Chondrocyte (in vitro differentiated cells): Measurements from ENCODE around the gene PCID2. TPM values are rescaled to one million over a fixed set of nuclear protein-coding genes. Genes with fewer than 3 reads are reported as not detected.

Source experiments
- DNase-seq: peaks from one replicate; pipeline ENCODE4 v3.0.0; 2021; ENCODE audit warnings: mixed read lengths, low spot score
- H3K27ac Mint-ChIP-seq: one replicate; pipeline ENCODE4 v1.8.0; 2021; ENCODE audit warnings: mild to moderate bottlenecking, moderate library complexity, mixed read lengths; ENCODE audit not compliant: unreplicated experiment
- H3K27me3 Mint-ChIP-seq: 2 replicates; pipeline ENCODE4 v1.8.0; 2021; ENCODE audit warnings: low read depth, mixed read lengths
- H3K36me3 Mint-ChIP-seq: 2 replicates; pipeline ENCODE4 v1.8.0; 2021; ENCODE audit warnings: low read depth, mixed read lengths
- H3K4me1 Mint-ChIP-seq: 2 replicates; pipeline ENCODE4 v1.8.0; 2021; ENCODE audit warnings: low read depth, mild to moderate bottlenecking, mixed read lengths
- H3K4me3 Mint-ChIP-seq: one replicate; pipeline ENCODE4 v1.8.0; 2021; ENCODE audit warnings: mild to moderate bottlenecking, moderate library complexity, mixed read lengths; ENCODE audit not compliant: unreplicated experiment
- H3K9me3 Mint-ChIP-seq: 2 replicates; pipeline ENCODE4 v1.8.0; 2021; ENCODE audit warnings: low read depth, mixed read lengths
- total RNA-seq: library from RNA; stranded (reverse); gene quantifications from 3 replicates; pipeline ENCODE4 v1.2.1, GENCODE V29; 2021
- TF ChIP-seq, protein P1 (sequence below): fragments of 200-600 bp; sonication (generic); IDR thresholded peaks from 2 replicates; pipeline ENCODE4 v1.5.0; 2021; ENCODE audit warnings: antibody characterized with exemption, mild to moderate bottlenecking, moderate library complexity

The PCID2 gene
- total RNA-seq, 1 donor from 2014 or later = 32.9 TPM

DNA sequence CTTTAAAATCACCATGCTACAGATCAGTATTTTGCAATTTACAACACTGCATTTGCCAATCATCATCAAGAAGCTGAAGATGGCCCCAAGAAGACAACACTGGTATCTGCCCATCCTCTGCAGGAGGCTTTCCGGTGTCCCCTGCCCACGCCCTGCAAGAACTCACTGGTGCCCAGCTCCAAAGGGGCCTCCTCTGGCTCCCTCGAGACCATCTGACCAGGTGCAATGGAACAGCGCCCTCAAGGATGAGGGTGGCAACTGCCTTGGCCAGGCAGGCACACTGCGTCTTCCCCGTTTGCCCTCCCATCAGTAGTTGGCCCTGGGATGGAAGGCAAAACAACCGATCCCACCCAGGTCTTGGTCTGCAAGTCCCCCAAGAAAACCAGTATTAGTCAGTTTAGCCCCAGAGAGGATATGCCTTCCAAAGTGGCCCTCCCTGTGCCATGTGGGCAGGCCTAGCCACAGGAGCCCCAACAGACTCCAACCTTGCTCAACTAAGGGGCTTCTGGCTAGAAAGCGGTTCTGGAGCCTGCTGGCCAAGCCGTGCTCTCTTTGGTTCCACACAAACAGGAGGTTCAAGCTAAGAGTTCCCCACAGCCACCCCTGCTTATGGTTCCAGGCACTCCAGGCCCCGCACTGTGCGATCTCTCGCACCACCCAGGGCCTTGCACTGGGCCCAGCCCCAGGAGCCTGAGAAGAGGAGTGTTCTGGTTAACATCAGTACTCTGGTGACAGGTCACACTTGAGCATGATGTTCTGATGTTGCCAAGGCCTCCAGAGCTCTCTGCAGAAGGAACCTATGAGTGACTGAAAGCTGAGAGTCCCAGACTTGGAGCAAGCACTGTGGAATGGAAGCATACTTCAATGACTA is 4.7 kb downstream of the PCID2 start:
- no peaks in the 10 kb centered on the region for H3K27me3 Mint-ChIP-seq
- H3K9me3 Mint-ChIP-seq = no peaks in the 10 kb centered on the region
- TF ChIP-seq, protein P1, sequence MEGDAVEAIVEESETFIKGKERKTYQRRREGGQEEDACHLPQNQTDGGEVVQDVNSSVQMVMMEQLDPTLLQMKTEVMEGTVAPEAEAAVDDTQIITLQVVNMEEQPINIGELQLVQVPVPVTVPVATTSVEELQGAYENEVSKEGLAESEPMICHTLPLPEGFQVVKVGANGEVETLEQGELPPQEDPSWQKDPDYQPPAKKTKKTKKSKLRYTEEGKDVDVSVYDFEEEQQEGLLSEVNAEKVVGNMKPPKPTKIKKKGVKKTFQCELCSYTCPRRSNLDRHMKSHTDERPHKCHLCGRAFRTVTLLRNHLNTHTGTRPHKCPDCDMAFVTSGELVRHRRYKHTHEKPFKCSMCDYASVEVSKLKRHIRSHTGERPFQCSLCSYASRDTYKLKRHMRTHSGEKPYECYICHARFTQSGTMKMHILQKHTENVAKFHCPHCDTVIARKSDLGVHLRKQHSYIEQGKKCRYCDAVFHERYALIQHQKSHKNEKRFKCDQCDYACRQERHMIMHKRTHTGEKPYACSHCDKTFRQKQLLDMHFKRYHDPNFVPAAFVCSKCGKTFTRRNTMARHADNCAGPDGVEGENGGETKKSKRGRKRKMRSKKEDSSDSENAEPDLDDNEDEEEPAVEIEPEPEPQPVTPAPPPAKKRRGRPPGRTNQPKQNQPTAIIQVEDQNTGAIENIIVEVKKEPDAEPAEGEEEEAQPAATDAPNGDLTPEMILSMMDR = no peak
- H3K4me3 Mint-ChIP-seq = no peak overlapping the region
- H3K36me3 Mint-ChIP-seq = peaks cover 6% of the 10 kb centered on the region
- no peak for DNase-seq
- H3K27ac Mint-ChIP-seq = no peak overlapping the region
- peaks cover 47% of the 10 kb centered on the region for H3K4me1 Mint-ChIP-seq

DNA sequence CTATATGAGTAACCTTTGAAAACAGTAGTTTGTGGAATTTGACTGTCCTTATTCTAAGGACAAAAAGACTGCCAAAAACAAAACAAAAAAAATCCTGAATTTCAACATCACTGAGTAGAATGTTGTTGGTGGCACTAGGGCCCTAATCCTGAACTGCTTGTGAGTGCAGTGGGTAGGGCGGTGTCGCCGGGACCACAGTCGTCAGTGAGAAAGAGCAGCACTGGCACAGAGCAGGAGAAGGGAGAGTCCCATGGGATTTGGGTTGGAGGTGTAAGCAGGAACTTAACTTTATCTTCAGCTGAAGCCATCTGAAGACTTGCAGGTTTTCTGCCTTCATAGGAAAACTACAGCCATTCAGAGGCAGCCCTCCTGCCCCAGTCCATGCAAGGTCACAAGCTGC is 5.6 kb downstream of the PCID2 start:
- no peak overlapping the region for H3K27ac Mint-ChIP-seq
- no peaks in the 10 kb centered on the region for H3K9me3 Mint-ChIP-seq
- H3K36me3 Mint-ChIP-seq = peaks cover 8% of the 10 kb centered on the region
- H3K27me3 Mint-ChIP-seq = no peaks in the 10 kb centered on the region
- H3K4me1 Mint-ChIP-seq = peaks cover 46% of the 10 kb centered on the region
- no peak for DNase-seq
- no peak overlapping the region for H3K4me3 Mint-ChIP-seq
- TF ChIP-seq, protein P1 = no peak

DNA sequence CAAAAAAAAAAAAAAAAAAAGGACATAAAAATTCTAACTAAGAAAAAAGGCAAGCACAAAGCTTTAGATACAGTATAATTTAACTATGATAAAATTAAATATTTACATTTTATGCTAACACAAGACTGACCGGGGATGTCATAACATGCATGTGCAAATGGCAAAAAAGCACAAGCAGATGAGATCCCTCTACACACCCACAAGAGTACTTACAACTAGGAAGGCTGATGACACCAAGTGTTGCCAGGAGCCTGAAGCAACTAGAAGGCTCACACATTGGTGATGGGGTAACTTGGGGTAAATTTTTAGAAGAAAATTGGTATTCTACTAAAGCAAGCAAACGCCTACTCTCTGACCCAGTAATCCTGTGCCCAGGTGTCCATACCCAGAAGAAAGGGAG is 6.7 kb downstream of the PCID2 start:
- H3K4me1 Mint-ChIP-seq = peaks cover 35% of the 10 kb centered on the region
- TF ChIP-seq, protein P1 = no peak
- DNase-seq = no peak
- no peak overlapping the region for H3K4me3 Mint-ChIP-seq
- H3K27me3 Mint-ChIP-seq = no peaks in the 10 kb centered on the region
- H3K36me3 Mint-ChIP-seq = peaks cover 13% of the 10 kb centered on the region
- H3K27ac Mint-ChIP-seq = no peak overlapping the region
- H3K9me3 Mint-ChIP-seq = no peaks in the 10 kb centered on the region

DNA sequence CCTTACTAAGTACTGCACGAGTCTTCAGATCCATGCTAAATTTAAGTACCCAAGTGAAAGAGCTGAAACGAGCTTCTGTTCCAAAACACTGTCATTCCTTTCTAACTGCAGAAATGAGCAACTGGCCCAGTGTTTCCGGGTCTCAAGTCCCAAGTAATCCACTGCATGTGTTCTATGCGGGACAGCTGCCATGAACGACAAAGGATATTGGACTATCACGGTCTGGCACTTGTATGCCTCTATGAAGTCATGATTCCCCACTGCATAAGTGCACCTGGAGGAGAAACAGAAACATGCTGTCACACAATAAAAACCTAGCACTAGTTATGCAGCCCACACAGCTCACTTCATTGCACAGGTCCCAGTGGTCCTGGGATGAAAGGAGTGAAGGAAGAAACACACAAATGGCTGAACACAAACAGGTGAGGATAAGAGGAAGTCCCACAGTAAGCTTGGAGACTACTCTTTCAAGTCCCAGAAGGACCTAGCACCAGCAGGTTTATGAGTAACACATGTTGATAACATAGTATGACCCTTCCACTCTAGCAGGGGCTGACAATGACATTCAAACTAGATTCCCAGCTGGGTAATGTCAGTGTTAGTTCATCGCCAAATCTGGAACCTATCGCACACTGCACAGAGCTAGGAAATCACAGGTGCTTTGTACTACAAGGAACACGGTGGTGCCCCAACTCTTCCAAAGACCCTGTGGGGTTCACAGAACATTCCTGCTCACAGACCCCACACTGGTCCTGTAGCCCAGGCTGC is 11.3 kb downstream of the PCID2 start:
- Mint-ChIP-seq H3K36me3 (peaks cover 32% of the 10 kb centered on the region), H3K27ac (no peak overlapping the region), H3K4me1 (peaks cover 5% of the 10 kb centered on the region), H3K9me3 (no peaks in the 10 kb centered on the region), H3K4me3 (no peak overlapping the region), H3K27me3 (no peaks in the 10 kb centered on the region)
- TF ChIP-seq, protein P1 = no peak
- no peak for DNase-seq

DNA sequence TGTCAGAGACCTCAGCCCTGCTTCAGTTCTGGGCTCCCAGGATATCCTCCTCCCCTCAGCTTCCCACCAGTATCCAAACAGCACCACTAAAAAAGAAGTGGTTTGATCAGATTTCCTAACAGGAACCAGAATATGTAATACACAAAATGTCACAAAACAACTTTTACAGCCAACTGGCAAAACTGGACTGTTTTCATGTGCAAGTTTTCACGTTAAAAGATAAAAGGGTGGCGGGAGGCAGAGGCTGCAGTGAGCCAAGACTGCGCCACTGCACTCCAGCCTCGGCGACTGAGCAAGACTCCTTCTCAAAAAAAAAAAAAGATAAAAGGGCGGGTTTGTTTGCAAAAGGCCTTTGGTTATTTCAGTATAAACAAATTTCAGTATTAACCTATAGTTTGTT is 13.1 kb downstream of the PCID2 start:
- H3K27ac Mint-ChIP-seq = no peak overlapping the region
- H3K4me1 Mint-ChIP-seq = peaks cover 4% of the 10 kb centered on the region
- peaks cover 36% of the 10 kb centered on the region for H3K36me3 Mint-ChIP-seq
- TF ChIP-seq, protein P1 = no peak
- H3K9me3 Mint-ChIP-seq = no peaks in the 10 kb centered on the region
- no peaks in the 10 kb centered on the region for H3K27me3 Mint-ChIP-seq
- no peak overlapping the region for H3K4me3 Mint-ChIP-seq
- no peak for DNase-seq
